Measurements from ENCODE around the gene IGFALS.

Gene IGFALS

DNA sequence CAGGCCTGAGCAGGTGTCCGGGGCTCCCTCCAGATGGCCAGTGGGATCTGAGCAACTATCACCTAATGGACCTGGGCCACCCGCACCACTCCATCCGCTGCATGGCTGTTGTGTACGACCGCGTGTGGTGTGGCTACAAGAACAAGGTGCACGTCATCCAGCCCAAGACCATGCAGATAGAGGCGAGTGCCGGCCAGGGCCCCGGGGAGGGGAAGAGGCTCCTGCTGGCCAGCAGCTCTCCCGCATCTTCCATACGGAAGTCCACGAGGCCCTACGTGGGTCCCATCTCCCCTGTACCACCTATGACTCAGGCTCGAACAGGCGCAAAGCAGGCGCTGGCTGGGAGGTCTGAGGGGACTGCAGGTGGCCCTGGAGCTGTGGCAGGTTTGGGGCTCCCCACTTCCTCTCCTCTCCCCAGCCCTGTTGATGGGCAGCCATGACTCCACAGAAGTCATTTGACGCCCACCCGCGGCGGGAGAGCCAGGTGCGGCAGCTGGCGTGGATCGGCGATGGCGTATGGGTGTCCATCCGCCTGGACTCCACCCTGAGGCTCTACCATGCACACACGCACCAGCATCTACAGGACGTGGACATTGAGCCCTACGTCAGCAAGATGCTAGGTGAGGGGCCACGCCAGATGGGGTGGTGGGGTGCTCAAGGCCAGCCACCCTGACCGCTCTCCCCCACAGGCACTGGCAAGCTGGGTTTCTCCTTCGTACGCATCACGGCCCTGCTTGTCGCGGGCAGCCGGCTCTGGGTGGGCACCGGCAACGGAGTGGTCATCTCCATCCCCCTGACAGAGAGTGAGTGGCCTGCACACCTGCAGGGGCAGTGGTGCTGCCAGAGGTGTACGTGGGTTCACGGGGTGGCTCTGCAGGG is 26.1 kb downstream of the IGFALS start:
- no peak for DNase-seq (ENCODE audit: low read depth in 4 of 4, low spot score in 1 of 4)

GRCh38 chr16:1766701-1767100 is 26.8 kb downstream of the IGFALS start:
- no peak for DNase-seq (ENCODE audit: low read depth in 4 of 4, low spot score in 1 of 4)

- no peak for DNase-seq (ENCODE audit: low read depth in 4 of 4, low spot score in 1 of 4)
Measured at GRCh38 chr16:1766231-1766630, 27.3 kb downstream of the IGFALS start.

- no peak for DNase-seq (ENCODE audit: low read depth in 4 of 4, low spot score in 1 of 4)
Measured at GRCh38 chr16:1765826-1766225, 27.7 kb downstream of the IGFALS start.

DNA sequence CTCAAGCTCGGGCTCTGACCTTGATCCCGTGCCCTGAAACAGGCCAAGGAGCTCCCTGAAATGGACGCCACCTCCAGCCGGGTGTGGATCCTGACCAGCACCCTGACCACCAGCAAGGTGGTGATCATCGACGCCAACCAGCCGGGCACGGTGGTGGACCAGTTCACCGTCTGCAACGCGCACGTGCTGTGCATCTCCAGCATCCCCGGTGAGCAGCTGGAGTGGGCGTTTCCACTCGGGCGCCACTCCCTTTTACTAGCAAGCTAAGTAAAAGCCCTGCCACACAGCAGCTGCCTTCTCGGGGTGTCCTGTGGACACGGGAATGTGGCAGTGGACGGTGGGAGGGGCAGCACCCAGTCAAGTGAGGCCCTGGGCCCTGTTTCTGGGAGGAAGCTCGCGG is 28.5 kb downstream of the IGFALS start:
- DNase-seq (ENCODE audit: low read depth in 4 of 4, low spot score in 1 of 4), result no peak

- DNase-seq (ENCODE audit: low read depth in 4 of 4, low spot score in 1 of 4), result no peak
Measured at GRCh38 chr16:1763521-1764511, 29.7 kb downstream of the IGFALS start.

DNA sequence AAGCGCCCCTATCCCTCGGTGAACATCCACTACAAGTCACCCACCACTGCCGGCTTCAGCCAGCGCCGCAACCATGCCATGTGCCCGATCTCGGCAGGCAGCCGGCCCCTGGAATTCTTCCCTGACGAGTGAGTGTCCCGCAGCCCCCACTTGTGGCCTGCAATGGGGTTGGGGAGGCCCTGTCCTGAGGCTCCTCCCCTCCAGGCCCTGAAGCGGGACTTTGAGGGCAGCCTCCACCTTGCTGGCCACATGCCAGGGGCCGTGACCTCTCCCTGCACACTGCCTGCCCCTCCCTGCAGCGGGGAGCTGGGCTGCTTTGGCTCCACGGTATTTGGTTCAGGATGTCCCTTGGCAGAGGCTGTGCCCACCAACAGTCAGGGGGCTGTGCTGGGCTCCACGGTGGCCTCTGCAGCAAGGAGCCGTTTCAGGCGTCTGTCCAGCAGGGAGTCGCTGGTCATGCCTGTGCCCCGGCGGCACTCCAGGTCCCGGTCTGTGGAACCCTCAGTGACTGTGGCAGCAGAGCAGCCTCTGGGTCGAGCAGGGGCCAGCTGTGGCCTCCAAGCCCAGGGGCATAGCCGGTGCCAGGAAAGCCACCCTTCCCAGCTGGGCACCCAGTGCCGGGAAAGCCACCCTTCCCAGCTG is 30.5 kb downstream of the IGFALS start:
- no peak for DNase-seq (ENCODE audit: low read depth in 4 of 4, low spot score in 1 of 4)

- no peak for DNase-seq (ENCODE audit: low read depth in 4 of 4, low spot score in 1 of 4)
Measured at GRCh38 chr16:1762196-1762878, 31.2 kb downstream of the IGFALS start.

- DNase-seq (ENCODE audit: low read depth in 4 of 4, low spot score in 1 of 4), result no peak
Measured at GRCh38 chr16:1761751-1762150, 31.8 kb downstream of the IGFALS start.

DNA sequence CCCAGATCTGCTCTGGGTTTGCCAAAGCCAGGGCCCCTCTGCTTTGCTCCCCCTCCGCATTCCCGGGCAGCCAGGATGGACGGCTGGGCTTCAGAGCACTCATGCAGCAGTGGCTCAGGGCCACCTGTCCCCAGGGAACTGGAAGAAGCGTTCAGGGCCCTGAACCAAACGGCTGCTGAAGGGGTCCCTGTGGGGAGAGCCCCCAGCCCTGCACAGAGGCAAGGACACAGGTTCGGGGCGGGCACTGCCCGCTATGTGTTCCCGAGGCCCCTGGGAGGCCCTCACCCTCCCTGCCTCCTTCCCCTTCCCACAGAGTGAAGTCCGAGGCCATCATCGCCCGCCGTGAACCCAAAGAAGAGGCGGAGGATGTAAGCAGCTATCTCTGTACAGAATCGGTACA is 32.6 kb downstream of the IGFALS start:
- DNase-seq (ENCODE audit: low read depth in 4 of 4, low spot score in 1 of 4), result no peak

GRCh38 chr16:1759511-1759910 is 34.0 kb downstream of the IGFALS start:
- no peak for DNase-seq (ENCODE audit: low read depth in 4 of 4, low spot score in 1 of 4)

GRCh38 chr16:1758923-1759322 is 34.6 kb downstream of the IGFALS start:
- no peak for DNase-seq (ENCODE audit: low read depth in 4 of 4, low spot score in 1 of 4)

GRCh38 chr16:1757714-1758461 is 35.6 kb downstream of the IGFALS start:
- no peak for DNase-seq (ENCODE audit: low read depth in 4 of 4, low spot score in 1 of 4)

GRCh38 chr16:1754204-1754603 is 39.3 kb downstream of the IGFALS start:
- no peak for DNase-seq (ENCODE audit: low read depth in 4 of 4, low spot score in 1 of 4)

GRCh38 chr16:1752853-1753252 is 40.7 kb downstream of the IGFALS start:
- no peak for DNase-seq (ENCODE audit: low read depth in 4 of 4, low spot score in 1 of 4)

DNA sequence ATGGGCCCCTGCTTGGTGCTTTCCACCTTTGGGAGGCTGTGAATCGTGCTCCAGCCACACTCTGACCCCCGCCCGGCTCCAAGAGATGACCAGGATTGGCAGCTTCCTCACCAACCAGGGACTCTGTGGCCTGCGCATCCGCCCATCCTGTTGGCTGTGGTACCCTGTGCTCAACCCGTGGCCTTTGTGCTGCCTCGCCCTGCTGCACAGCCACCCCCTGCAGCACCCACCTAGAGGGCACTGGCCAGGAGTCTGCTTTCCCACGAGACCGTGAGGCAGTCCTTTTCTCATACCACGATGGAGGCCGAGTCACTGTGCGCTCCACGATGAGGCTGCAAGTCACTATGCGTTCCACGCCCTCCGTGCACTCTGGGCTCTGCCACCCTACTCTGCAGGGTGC is 41.6 kb downstream of the IGFALS start:
- no peak for DNase-seq (ENCODE audit: low read depth in 4 of 4, low spot score in 1 of 4)

- DNase-seq (ENCODE audit: low read depth in 4 of 4, low spot score in 1 of 4), result no peak
Measured at GRCh38 chr16:1749152-1750117, 44.1 kb downstream of the IGFALS start.

- no peak for DNase-seq (ENCODE audit: low read depth in 4 of 4, low spot score in 1 of 4)
Measured at GRCh38 chr16:1747934-1748333, 45.6 kb downstream of the IGFALS start.

DNA sequence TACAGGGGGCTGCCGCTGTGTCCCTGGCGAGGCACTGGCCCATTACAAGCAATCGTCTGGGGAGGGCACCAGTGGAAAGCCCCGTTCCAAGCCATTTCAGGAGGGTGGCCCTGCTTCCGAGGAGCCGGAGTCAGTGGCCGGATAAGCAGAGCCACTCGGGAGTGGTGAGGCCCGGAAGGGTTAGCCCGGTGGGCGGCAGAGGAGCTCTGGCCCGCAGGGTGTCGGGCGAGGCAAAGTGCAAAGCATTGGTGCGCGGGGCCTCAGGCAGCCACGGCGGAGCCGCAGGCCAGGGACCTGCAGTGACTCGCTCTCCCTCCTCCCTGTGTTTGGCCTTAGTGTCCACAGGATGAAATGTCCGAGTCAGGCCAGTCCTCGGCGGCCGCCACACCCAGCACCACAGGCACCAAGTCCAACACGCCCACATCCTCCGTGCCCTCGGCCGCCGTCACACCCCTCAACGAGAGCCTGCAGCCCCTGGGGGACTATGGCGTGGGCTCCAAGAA is 46.8 kb downstream of the IGFALS start:
- DNase-seq (ENCODE audit: low read depth in 4 of 4, low spot score in 1 of 4), result no peak

Data from stimulated activated CD4-positive, alpha-beta T cell treated with anti-CD3 and anti-CD28 coated beads, Interleukin-1b, Interleukin-23, amount 100 ng/mL, for 24 hours (primary cell).